Cardiac muscle cell (in vitro differentiated cells and primary cell): ENCODE measurements around the gene SSR3. TPM values are rescaled to one million over a fixed set of nuclear protein-coding genes. Genes with fewer than 3 reads are reported as not detected.
"Not testable (repeated sequence)": the region's sequence is repeated elsewhere in the genome, so short reads cannot be mapped to it uniquely, and the experiment has no call there.

Experiments
- DNase-seq, 2 donors: peaks; one replicate each; pipeline versions ENCODE4 v3.0.0 to v3.0.0-alpha.2; 2010 to 2017; ENCODE audit warnings: low read depth in 1 of 2, low spot score in 1 of 2
- H3K27ac ChIP-seq: fragments of 200-600 bp; sonication (generic); 2 replicates; pipeline ENCODE4 v1.5.1; 2016
- H3K27me3 ChIP-seq: fragments of 200-600 bp; sonication (generic); 2 replicates; pipeline ENCODE4 v1.6.0; 2016; ENCODE audit warnings: control low read depth
- H3K36me3 ChIP-seq: fragments of 200-600 bp; sonication (generic); 2 replicates; pipeline ENCODE4 v1.5.1; 2016; ENCODE audit warnings: control low read depth
- H3K4me1 ChIP-seq: fragments of 200-600 bp; sonication (generic); 2 replicates; pipeline ENCODE4 v1.8.1; 2017; ENCODE audit warnings: low read depth, mild to moderate bottlenecking, mixed run types
- H3K4me3 ChIP-seq: fragments of 200-600 bp; sonication (generic); 2 replicates; pipeline ENCODE4 v1.5.1; 2016; ENCODE audit warnings: mild to moderate bottlenecking
- H3K9me3 ChIP-seq: fragments of 200-600 bp; sonication (generic); 2 replicates; pipeline ENCODE4 v1.5.1; 2017; ENCODE audit warnings: low read depth, mild to moderate bottlenecking, control low read depth
- CTCF ChIP-seq: IDR thresholded peaks from 2 replicates; pipeline ENCODE4 v1.5.1; 2012; ENCODE audit warnings: low read depth, mild to moderate bottlenecking, low read length
- polyA plus RNA-seq: library from polyadenylated mRNA; unstranded; fragments of >200 nt; fragmentation: Nextera tagmentation; extraction: Ambion mirVana; gene quantifications from 2 replicates; pipeline ENCODE4 v1.2.1, GENCODE V29; 2016
- total RNA-seq: library from RNA; depleted of rRNA; stranded (reverse); fragments of >200 nt; gene quantifications from 2 replicates; pipeline ENCODE4 v1.2.3, GENCODE V29; 2016

SSR3 gene
- total and polyA plus RNA-seq, 2 experiments from 2014 or later: 143 to 202 TPM

GRCh38 chr3:156575641-156576040 lies 20.7 kb upstream of the SSR3 start:
- Histone ChIP-seq H3K36me3 (no peaks in the 10 kb centered on the region), H3K27me3 (no peaks in the 10 kb centered on the region), H3K4me1 (peaks cover 5% of the 10 kb centered on the region), H3K4me3 (no peak overlapping the region), H3K9me3 (no peaks in the 10 kb centered on the region), H3K27ac (no peak overlapping the region)
- no peak for DNase-seq
- TF ChIP-seq CTCF: no peak

GRCh38 chr3:156569881-156570280 lies 15.0 kb upstream of the SSR3 start:
- not testable (repeated sequence) for H3K27me3 ChIP-seq, H3K36me3 ChIP-seq, H3K9me3 ChIP-seq, H3K27ac ChIP-seq, H3K4me1 ChIP-seq, DNase-seq, H3K4me3 ChIP-seq

- not testable (repeated sequence) for DNase-seq, H3K4me1 ChIP-seq, H3K27ac ChIP-seq, H3K27me3 ChIP-seq, H3K9me3 ChIP-seq, H3K4me3 ChIP-seq, H3K36me3 ChIP-seq
These were observed 14.1 kb upstream of the SSR3 start for GRCh38 chr3:156569016-156569415.

- Histone ChIP-seq H3K27me3 (no peaks in the 10 kb centered on the region), H3K9me3 (no peaks in the 10 kb centered on the region)
These were observed 9.2 kb upstream of the SSR3 start for GRCh38 chr3:156563900-156564682.

GRCh38 chr3:156562486-156562885 lies 7.6 kb upstream of the SSR3 start:
- not testable (repeated sequence) for H3K36me3 ChIP-seq, H3K27me3 ChIP-seq, DNase-seq, H3K4me3 ChIP-seq, H3K9me3 ChIP-seq
- Histone ChIP-seq H3K4me1 (peaks cover 29% of the 10 kb centered on the region), H3K27ac (peak overlapping the region; percentile 22)

More at GRCh38 chr3:156563900-156564682, 9.2 kb upstream of the SSR3 start:
- no peak for DNase-seq
- Histone ChIP-seq H3K36me3 (no peaks in the 10 kb centered on the region), H3K27ac (peak overlapping the region; percentile 18), H3K4me1 (peaks cover 17% of the 10 kb centered on the region), H3K4me3 (no peak overlapping the region)
- TF ChIP-seq CTCF: no peak

- Histone ChIP-seq H3K4me3 (no peak overlapping the region), H3K4me1 (peaks cover 29% of the 10 kb centered on the region), H3K36me3 (no peaks in the 10 kb centered on the region), H3K9me3 (no peaks in the 10 kb centered on the region), H3K27ac (no peak overlapping the region), H3K27me3 (no peaks in the 10 kb centered on the region)
- TF ChIP-seq CTCF: no peak
- DNase-seq: no peak
These were observed 6.6 kb upstream of the SSR3 start for GRCh38 chr3:156561533-156561932.

- DNase-seq: peak; percentile 26 to 34
- no peak for TF ChIP-seq CTCF
- Histone ChIP-seq H3K36me3 (no peaks in the 10 kb centered on the region), H3K4me1 (peaks cover 29% of the 10 kb centered on the region), H3K27me3 (no peaks in the 10 kb centered on the region), H3K27ac (peak overlapping the region; percentile 89), H3K9me3 (no peaks in the 10 kb centered on the region), H3K4me3 (no peak overlapping the region)
These were observed 4.4 kb upstream of the SSR3 start for GRCh38 chr3:156559321-156559720.
